LoVo (cell line): ENCODE measurements around the gene SPRY1.

Experiments
- DNase-seq: peaks from one replicate; pipeline ENCODE4 v3.0.0-alpha.2; 2016; ENCODE audit warnings: low spot score

SPRY1 gene

GRCh38 chr4:123396307-123397143 is at the start of gene SPRY1:
SPRY1 (plus strand) TSS chr4:123396795; CDS start chr4:123401592, 4,797 bp downstream.
- peak; percentile 92 for DNase-seq

DNA sequence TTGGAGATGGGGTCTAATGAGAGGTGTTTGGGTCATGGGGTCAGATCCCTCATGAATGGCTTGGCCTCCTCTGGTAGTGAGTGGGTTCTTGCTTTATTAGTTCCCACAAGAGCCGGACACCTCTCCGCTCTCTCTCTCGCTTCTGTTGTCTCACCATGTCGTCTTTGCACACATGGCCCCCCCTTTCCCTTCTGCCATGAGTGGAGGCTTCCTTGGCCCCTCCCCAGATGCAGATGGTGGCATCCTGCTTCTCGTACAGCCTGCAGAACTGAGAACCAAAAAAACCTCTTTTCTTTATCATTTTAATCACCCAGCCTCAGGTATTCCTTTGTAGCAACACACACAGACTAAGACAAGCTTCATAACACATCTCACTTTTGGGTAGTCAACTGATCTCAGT is 49.6 kb upstream of the SPRY1 start:
- no peak for DNase-seq

DNA sequence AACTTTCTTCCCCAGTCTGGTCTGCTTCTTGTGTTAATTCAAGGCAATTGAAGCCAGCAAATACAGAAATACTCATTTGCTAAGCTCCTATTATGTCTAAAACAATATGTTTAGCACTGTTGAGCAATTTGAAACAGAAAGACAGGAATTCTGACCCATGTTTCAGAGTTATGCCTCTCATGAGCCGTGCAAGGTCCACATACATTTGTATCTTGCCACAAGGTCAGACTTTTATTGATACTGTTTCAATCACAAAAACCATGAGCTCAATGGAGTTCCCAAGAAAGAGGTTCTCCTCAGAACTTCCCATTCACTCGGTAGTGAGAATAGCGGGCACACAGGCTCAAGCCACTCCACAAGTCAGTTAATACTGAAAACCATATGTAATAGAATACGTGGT is 47.6 kb upstream of the SPRY1 start:
- DNase-seq = no peak

DNA sequence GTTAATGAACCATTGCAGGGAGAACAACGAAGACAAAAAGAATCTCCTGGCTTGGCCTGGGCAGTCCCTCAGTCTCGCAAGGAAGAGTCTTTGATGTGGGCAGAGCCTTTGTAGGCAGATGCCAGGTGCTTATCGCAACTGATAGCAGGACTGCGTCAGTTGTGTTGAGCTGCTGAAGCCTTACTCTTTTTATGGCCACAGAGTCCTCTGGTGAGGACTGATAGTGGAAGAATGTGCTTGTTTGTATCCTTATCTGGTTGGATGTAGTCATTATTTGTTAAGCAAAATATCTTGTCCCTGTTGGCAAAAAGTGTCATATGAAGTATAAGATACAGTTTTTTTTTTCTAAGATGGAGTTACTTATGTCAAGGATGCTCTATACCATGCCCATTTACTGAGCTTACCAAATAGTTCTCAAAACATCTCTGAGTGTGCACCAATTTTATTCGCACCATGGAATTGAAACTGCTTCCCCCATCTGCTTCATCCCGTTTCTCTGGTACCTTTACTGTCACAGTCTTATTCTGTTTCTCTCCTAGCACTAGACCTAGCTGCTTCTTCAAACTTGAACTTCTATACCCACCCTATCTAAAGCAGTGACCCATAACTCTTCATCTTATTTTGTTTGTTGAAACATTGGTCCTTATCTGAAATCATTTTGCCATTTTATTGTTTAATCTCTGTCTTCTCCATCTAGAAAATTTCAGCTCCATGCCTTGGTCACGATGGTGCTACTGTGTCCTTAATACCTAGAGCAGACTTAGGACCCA is 47.0 kb upstream of the SPRY1 start:
- peak; percentile 72 for DNase-seq

DNA sequence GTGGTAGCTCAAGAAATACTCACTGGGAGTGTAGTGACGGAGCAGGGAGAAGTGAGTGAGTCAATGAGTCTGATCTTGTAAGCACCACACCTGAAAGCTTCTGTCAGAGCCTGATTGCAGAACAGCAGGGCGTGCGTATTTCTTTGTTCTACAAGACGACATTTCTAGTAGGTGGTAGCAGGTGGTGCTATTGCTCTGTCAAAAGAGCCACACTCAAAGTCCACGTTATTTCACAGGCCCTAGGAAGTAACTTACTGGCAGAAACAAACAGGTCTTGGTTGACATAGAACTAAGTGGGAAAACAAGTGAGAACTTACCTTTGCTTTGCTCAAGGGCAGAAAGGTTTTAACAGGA is 46.4 kb upstream of the SPRY1 start:
- DNase-seq = peak; percentile 78

DNA sequence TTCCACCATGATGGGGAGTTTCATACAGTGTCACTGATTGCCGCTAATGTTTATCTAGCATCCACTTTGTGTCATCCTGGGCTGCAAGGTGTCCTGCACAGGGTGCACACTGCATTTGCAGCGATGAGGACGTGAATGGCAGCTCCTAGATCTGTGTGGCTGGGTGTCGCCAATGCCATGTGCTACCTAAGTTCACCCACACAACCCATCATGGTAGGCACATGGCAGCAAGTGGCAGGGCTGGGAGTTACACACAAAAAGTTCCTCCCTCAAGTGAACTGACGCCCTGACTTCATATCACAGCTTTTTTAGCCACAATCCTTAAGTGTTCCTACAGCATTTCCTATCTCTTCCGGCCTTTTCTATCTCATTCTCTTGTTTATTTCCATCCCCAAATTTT is 45.9 kb upstream of the SPRY1 start:
- no peak for DNase-seq

DNA sequence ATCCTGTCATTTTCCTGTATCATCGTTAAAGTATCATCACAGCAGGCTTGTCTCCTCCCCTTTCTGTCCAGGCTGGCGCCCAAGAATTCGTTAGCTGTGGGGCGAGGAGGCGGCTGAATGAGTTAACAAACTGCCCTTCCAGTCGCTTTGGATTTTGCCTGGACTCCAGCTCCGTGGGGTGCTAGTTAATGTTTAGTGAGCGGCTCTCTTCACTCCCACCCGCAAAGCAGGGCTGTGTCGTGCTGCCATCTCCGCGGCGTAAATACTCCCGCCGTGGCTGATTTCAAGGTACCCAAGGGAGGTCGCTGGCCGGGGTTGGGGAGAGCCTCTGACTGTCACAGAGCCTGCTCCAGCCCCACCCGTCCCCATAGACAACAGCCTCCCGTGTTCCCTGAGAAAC is 44.9 kb upstream of the SPRY1 start:
- DNase-seq = no peak

DNA sequence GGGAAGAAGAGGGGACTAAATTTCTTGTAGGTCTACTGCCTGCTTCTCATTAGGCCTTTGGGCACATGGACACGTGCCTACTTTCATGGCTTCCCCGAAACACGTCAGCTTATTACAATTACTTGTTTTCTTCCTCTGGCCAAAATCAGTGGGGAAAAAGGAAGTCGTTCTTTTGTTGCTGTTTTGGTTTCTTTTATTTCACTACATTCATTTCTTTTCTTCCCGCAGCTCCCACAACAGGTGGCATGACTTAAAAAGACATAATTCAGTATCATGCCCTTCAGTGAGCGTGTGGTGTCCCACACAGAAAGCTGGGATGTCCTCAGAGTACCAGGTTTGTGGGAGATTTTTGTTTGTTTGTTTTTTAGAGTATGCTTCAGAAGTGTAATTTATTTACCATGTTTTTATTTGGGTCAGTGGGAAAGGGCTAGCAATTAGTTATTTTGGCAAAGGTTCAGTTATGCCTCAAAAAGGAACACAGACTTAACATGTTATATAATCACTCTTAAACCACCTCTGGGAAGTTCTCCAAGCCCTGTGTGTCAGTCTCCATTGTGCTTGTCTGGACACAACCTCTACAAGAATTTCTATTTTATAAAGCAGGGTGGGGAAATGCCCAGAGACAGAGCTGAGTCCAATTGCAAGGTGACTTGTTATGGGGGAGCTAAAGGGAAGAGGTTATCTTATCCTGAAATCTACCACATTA is 44.2 kb upstream of the SPRY1 start:
- DNase-seq = peak; percentile 23

GRCh38 chr4:123352966-123353365 is 43.6 kb upstream of the SPRY1 start:
- DNase-seq = no peak

DNA sequence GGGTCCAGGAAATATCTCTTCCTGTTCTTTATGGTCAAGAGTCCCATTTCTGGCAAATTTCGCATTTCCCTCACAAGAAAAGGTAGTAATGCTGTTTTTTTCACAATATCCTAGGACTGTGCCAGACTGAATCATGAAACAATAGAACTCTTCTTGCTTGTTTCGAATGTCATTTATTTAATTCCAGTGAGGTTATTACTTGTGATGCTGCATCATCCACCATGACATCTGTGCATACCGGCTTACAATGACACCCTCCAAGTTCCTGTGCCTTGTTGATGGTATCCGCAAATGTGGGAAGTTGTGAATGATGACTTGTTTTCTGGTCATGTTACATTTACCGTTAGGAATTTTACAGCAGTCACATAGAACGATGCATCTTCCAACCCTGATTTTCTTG is 42.9 kb upstream of the SPRY1 start:
- no peak for DNase-seq

- DNase-seq = no peak
Observed at GRCh38 chr4:123354701-123355100, 41.9 kb upstream of the SPRY1 start.

DNA sequence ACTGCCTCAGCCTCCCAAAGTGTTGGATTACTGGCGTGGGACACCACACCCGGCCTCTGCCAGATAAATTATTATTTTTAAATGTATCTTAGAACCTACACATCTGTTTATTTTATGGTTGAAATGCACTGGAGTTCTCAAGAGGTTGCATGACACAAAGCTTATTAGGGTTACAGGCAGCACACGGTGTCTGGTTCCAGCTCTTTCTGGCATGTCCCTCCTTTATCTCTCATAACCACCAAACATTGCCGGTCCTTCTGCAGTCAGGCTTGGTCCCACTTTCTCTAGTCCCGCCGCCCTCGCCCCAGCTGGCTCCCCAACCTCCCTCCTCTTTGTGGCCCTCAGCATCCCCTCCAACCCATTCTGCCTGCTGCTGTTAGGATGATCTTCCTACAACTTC is 39.7 kb upstream of the SPRY1 start:
- no peak for DNase-seq

DNA sequence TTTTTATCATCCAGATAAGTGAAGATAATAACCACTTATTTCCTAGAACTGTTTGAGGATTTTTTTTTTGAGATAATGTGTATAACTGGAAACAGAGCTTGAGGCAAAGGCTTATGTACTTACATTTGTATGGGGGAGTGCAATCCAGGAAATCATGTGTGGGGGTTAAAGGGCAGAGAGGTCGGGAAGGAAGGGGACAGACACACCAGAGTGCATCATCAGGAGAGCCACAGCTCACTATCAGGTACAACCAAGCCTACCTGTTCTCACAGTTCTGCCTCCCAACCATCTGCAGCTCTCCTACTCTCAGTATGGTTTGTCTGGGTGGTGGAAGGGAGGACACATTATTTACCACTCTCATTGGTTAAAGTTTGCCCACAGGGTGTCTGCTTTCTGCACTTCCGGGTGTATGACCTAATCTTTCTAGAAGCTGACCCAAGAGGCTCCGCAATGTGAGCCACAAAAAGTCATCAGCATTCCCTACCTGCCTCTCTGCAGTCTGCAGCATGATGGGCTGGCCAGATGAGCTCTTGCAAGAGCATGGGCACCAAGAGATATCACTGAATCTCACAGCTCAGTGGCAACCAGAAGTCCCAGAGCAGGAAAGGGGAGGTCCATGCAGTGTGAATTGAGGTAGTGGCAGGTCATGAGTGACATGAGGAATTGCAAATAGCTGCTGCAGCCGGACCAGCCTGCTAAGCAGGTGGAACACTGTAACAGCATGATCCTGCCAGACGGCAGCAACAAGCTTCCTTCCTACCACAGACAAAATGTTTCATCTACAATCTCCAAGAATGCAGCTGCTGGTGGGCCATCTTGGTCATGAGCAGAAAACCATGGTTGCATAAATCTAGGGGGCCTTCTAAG is 36.9 kb upstream of the SPRY1 start:
- no peak for DNase-seq

GRCh38 chr4:123361195-123361861 is 35.3 kb upstream of the SPRY1 start:
- peak; percentile 32 for DNase-seq

DNA sequence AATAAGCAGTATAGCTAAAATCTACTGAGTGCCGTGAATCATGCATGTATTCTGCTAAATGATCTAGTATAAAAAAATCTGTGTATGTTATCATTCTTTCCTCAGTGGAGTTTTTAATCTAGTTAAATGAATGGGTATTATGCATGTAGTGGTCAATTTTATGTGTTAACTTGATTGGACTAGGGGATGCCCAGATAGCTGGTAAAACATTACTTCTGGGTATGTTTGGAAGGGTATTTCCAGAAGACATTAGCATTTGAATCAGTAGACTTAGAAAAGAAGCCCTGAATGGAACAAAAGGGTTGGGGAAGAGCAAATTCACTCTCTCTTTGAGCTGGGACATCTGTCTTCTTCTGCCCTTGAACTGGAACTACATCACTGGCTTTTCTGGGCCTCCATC is 34.5 kb upstream of the SPRY1 start:
- DNase-seq = no peak

DNA sequence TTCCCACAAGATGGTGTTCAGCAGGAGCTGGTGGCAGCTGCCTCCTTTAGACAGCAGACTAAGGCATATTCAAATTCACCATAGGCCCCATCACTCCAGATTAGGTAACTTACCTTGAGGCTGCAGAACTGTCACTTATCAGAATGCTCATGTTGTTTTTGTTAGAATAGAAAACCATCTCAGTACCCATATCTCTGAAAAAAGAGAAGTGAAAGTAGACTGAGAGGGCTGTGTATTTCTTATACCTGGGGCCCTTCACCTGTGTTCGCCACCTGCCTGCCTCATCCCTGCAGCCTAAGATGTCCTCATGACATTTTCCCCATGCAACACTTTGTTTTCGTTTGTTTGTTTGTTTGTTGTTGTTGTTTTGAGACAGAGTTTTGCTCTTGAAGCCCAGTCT is 32.9 kb upstream of the SPRY1 start:
- no peak for DNase-seq

DNA sequence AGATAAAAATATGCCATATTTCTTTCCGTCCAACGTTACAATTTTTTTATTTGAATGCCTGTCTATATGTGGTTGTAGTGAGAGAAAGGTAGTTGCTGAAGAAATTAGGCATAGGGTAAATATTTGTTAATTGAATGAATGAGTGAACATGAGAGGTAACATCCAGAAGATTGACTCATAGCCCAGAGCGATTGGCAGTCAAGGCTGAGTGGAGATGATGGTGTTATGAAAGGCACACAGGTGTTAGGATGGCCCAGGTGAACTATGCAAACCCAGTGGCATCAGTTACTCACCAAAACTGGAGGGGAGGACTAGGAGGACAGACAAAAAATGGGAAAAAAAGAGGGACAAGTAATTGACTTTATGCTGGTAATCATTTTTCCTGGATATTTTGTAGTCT is 31.7 kb upstream of the SPRY1 start:
- DNase-seq = no peak

DNA sequence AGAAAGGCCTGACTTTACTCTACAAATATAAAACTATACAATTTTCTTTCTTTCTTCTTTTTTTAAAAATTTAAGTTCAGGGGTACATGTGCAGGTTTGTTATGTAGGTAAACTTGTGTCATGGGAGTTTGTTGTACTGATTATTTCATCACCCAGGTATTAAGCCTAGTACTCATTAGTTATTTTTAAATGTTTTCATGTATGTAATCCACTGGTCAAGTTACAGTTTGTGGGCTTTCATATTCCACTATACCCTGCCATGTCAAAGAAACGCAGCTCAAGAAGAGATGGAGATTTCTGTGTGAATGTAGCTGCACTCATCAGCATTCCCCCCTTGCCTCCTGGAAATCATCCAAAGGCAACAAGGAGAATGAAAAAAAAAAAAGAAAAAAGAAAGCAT is 31.2 kb upstream of the SPRY1 start:
- no peak for DNase-seq

DNA sequence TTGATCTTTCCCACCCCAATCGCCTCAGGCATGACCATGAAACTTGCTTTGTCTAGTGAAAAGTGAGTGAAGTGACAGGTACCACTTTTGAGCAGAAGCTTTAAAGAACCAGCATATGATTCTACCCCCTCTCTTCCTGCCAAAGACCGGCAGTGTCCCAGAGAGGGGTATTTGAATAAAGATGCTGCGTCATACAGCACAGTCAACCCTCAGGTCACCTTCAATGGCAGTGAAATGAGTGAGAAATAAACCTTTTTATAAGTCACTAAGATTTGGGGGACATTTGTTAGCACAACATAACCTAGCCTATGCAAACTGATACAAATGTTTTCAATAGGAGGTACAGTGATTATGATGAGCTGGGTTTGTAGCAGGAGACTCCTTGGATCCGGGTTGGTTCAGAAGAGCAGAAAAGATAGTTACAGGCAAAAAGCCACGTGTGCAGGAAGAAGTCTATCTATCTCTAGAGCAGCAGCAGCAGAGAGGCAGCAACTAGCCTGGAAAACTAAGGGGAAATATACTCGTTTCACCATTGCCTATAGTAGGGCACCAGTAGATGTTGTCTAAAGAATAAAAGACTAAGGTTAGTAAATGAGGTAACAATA is 30.3 kb upstream of the SPRY1 start:
- no peak for DNase-seq

GRCh38 chr4:123378794-123379193 is 17.8 kb upstream of the SPRY1 start:
- no peak for DNase-seq

GRCh38 chr4:123379392-123379791 is 17.2 kb upstream of the SPRY1 start:
- no peak for DNase-seq
